Measurements from ENCODE around the gene SFXN4. TPM values are rescaled to one million over a fixed set of nuclear protein-coding genes. Genes with fewer than 3 reads are reported as not detected.

Gene SFXN4
- total and polyA plus RNA-seq, 2 of the 13 experiments (the other 11 are each of a cell fraction or from before 2014, with no cell fraction given) = 47.7 to 64.9 TPM

DNA sequence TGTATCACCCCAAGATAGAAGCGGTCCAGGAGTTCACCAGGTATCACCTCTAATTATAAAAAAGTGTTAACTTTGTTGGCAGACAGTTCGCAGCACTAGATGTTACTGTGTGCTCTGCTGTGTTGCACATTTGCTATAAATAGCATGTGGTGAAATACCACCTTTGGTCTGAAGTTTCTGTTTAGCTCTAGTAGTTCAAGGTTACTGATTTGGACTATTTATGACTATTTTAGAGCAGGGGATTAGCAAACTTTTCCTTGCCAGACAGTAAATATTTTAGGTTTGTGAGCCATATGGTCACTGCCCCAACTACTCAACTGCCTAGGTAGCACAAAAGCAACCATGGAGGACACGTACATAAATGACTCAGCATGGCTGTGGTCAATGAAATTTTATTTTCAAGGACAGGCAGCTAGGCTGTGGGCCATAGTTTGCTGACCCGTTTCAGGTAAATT lies 45.1 kb downstream of the SFXN4 start (continued):
- TF ChIP-seq, protein P1, sequence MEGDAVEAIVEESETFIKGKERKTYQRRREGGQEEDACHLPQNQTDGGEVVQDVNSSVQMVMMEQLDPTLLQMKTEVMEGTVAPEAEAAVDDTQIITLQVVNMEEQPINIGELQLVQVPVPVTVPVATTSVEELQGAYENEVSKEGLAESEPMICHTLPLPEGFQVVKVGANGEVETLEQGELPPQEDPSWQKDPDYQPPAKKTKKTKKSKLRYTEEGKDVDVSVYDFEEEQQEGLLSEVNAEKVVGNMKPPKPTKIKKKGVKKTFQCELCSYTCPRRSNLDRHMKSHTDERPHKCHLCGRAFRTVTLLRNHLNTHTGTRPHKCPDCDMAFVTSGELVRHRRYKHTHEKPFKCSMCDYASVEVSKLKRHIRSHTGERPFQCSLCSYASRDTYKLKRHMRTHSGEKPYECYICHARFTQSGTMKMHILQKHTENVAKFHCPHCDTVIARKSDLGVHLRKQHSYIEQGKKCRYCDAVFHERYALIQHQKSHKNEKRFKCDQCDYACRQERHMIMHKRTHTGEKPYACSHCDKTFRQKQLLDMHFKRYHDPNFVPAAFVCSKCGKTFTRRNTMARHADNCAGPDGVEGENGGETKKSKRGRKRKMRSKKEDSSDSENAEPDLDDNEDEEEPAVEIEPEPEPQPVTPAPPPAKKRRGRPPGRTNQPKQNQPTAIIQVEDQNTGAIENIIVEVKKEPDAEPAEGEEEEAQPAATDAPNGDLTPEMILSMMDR (CRISPR knock-in tag; IDR thresholded peaks at IDR 0.05) = no peak
- TF ChIP-seq FOXK2 (IDR thresholded peaks at IDR 0.05) (peak; percentile 57; the same call in 1 of the 2 replicates), SMAD1 (CRISPR knock-in tag; IDR thresholded peaks at IDR 0.05; ENCODE audit: borderline replicate concordance, low read depth) (no peak), MZF1 (CRISPR knock-in tag; IDR thresholded peaks at IDR 0.05; ENCODE audit: borderline replicate concordance) (no peak), GATAD1 (CRISPR knock-in tag; IDR thresholded peaks at IDR 0.05) (peak; percentile 18; the same call in 1 of the 2 replicates), ZBTB44 (CRISPR knock-in tag; IDR thresholded peaks at IDR 0.05) (no peak), NBN (conservative IDR thresholded peaks at IDR 0.05) (no peak), ERF (CRISPR knock-in tag; IDR thresholded peaks at IDR 0.05) (peak; percentile 93), ZNF281 (CRISPR knock-in tag; IDR thresholded peaks at IDR 0.05; ENCODE audit: borderline replicate concordance) (no peak; the same call in 1 of the 2 replicates), KLF11 (CRISPR knock-in tag; IDR thresholded peaks at IDR 0.05) (no peak), ARNTL (CRISPR knock-in tag; IDR thresholded peaks at IDR 0.05) (peak; percentile 61; the same call in 1 of the 2 replicates), ZMYM4 (CRISPR knock-in tag; IDR thresholded peaks at IDR 0.05) (peak; percentile 38), ZMAT3 (CRISPR knock-in tag; conservative IDR thresholded peaks at IDR 0.05) (no peak), FOXC1 (CRISPR knock-in tag; IDR thresholded peaks at IDR 0.05; ENCODE audit: borderline replicate concordance) (no peak), MEIS2 (CRISPR knock-in tag; IDR thresholded peaks at IDR 0.05) (peak; percentile 51; the same call in 1 of the 2 replicates), ZSCAN21 (CRISPR knock-in tag; IDR thresholded peaks at IDR 0.05; ENCODE audit: borderline replicate concordance) (0 out of 2 replicates have a peak, but pooled peaks have one; percentile 43), POLR2AphosphoS5 (IDR thresholded peaks at IDR 0.05; ENCODE audit: low read depth, low read length) (no peak), ZNF7 (CRISPR knock-in tag; IDR thresholded peaks at IDR 0.05) (no peak), JUND (CRISPR knock-in tag; IDR thresholded peaks at IDR 0.05) (peak; percentile 84), ZNF562 (CRISPR knock-in tag; IDR thresholded peaks at IDR 0.05; ENCODE audit: borderline replicate concordance) (no peak)
- TF ChIP-seq, protein P2, sequence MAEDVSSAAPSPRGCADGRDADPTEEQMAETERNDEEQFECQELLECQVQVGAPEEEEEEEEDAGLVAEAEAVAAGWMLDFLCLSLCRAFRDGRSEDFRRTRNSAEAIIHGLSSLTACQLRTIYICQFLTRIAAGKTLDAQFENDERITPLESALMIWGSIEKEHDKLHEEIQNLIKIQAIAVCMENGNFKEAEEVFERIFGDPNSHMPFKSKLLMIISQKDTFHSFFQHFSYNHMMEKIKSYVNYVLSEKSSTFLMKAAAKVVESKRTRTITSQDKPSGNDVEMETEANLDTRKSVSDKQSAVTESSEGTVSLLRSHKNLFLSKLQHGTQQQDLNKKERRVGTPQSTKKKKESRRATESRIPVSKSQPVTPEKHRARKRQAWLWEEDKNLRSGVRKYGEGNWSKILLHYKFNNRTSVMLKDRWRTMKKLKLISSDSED (CRISPR knock-in tag; IDR thresholded peaks at IDR 0.05) = no peak
- TF ChIP-seq, protein P3, sequence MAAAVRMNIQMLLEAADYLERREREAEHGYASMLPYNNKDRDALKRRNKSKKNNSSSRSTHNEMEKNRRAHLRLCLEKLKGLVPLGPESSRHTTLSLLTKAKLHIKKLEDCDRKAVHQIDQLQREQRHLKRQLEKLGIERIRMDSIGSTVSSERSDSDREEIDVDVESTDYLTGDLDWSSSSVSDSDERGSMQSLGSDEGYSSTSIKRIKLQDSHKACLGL (CRISPR knock-in tag; IDR thresholded peaks at IDR 0.05) = no peak
- TF ChIP-seq, protein P4, sequence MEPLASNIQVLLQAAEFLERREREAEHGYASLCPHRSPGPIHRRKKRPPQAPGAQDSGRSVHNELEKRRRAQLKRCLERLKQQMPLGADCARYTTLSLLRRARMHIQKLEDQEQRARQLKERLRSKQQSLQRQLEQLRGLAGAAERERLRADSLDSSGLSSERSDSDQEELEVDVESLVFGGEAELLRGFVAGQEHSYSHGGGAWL (CRISPR knock-in tag; IDR thresholded peaks at IDR 0.05) = no peak
